ENCODE results near the gene PACS2. TPM values are rescaled to one million over a fixed set of nuclear protein-coding genes. Genes with fewer than 3 reads are reported as not detected.

PACS2 gene
- total RNA-seq, 4 donors from 2014 or later = 142 to 225 (median 183) TPM

- no peaks in the 10 kb centered on the region for H3K27me3 ChIP-seq
- peaks cover 0 to 22% (median 0%) of the 10 kb centered on the region in 4 donors for H3K4me1 ChIP-seq
- no peak for DNase-seq (ENCODE audit: low spot score in 2 of 2)
- peaks cover 0 to 57% (median 0%) of the 10 kb centered on the region in 3 donors for H3K36me3 ChIP-seq
- no peaks in the 10 kb centered on the region for H3K9me3 ChIP-seq
- no peak for TF ChIP-seq POLR2A (IDR thresholded peaks at IDR 0.05)
- TF ChIP-seq EP300 (IDR thresholded peaks at IDR 0.05) = no peak
- TF ChIP-seq CTCF (IDR thresholded peaks at IDR 0.05) = no peak
- no peak overlapping the region for H3K27ac ChIP-seq
- H3K4me3 ChIP-seq = no peak overlapping the region
- 87 to 96% methylated on average over 6 to 7 of the region's 15 CpGs for WGBS, 2 donors
Observed at GRCh38 chr14:105440554-105440900, 126.0 kb downstream of the PACS2 start.

GRCh38 chr14:105440992-105441391 is 126.4 kb downstream of the PACS2 start:
- Histone ChIP-seq H3K4me3 (no peak overlapping the region), H3K9me3 (no peaks in the 10 kb centered on the region), H3K27me3 (no peaks in the 10 kb centered on the region), H3K36me3 (peaks cover 0 to 60% (median 0%) of the 10 kb centered on the region in 3 donors), H3K27ac (no peak overlapping the region), H3K4me1 (peaks cover 0 to 22% (median 0%) of the 10 kb centered on the region in 4 donors)
- DNase-seq (ENCODE audit: low spot score in 2 of 2) = no peak
- TF ChIP-seq EP300 (IDR thresholded peaks at IDR 0.05) (no peak), POLR2A (IDR thresholded peaks at IDR 0.05) (no peak), CTCF (IDR thresholded peaks at IDR 0.05) (no peak)
- 91 to 94% methylated on average over 4 to 6 of the region's 9 CpGs for WGBS, 2 donors

GRCh38 chr14:105442125-105442524 is 127.6 kb downstream of the PACS2 start:
- DNase-seq (ENCODE audit: low spot score in 2 of 2) = no peak
- H3K36me3 ChIP-seq = peaks cover 0 to 65% (median 0%) of the 10 kb centered on the region in 3 donors
- TF ChIP-seq CTCF (IDR thresholded peaks at IDR 0.05) = no peak

GRCh38 chr14:105442834-105443233 is 128.3 kb downstream of the PACS2 start:
- H3K4me1 ChIP-seq = peaks cover 0 to 13% (median 0%) of the 10 kb centered on the region in 4 donors
- H3K36me3 ChIP-seq = peaks cover 0 to 63% (median 0%) of the 10 kb centered on the region in 3 donors
- H3K27me3 ChIP-seq = no peaks in the 10 kb centered on the region
- no peak overlapping the region for H3K4me3 ChIP-seq
- DNase-seq (ENCODE audit: low spot score in 2 of 2) = no peak
- 85 to 86% methylated on average over 12 of the region's 12 CpGs for whole genome bisulfite sequencing, 2 donors
- H3K27ac ChIP-seq = no peak overlapping the region
- H3K9me3 ChIP-seq = no peaks in the 10 kb centered on the region
- TF ChIP-seq CTCF (IDR thresholded peaks at IDR 0.05) = no peak
- no peak for TF ChIP-seq POLR2A (IDR thresholded peaks at IDR 0.05)
- TF ChIP-seq EP300 (IDR thresholded peaks at IDR 0.05) = no peak

More at GRCh38 chr14:105442125-105442524, 127.6 kb downstream of the PACS2 start:
- no peaks in the 10 kb centered on the region for H3K9me3 ChIP-seq
- no peak overlapping the region for H3K27ac ChIP-seq
- no peaks in the 10 kb centered on the region for H3K27me3 ChIP-seq
- H3K4me1 ChIP-seq = peaks cover 0 to 15% (median 0%) of the 10 kb centered on the region in 4 donors
- no peak overlapping the region for H3K4me3 ChIP-seq
- 79% methylated on average over 17 of the region's 17 CpGs for WGBS, 2 donors

GRCh38 chr14:105444859-105445258 is 130.3 kb downstream of the PACS2 start:
- Histone ChIP-seq H3K9me3 (no peaks in the 10 kb centered on the region), H3K27ac (no peak overlapping the region), H3K4me1 (peaks cover 0 to 17% (median 5%) of the 10 kb centered on the region in 4 donors), H3K36me3 (peaks cover 0 to 57% (median 0%) of the 10 kb centered on the region in 3 donors), H3K4me3 (no peak overlapping the region), H3K27me3 (no peaks in the 10 kb centered on the region)
- TF ChIP-seq POLR2A (IDR thresholded peaks at IDR 0.05) = no peak
- TF ChIP-seq EP300 (IDR thresholded peaks at IDR 0.05) = no peak
- TF ChIP-seq CTCF (IDR thresholded peaks at IDR 0.05) = no peak
- no peak for DNase-seq (ENCODE audit: low spot score in 2 of 2)
- WGBS, 2 donors = 82 to 86% methylated on average over 17 of the region's 17 CpGs
